Measurements from ENCODE around the gene GREM1.

- no peak for TF ChIP-seq CTCF (conservative IDR thresholded peaks at IDR 0.05; ENCODE audit: low read length)
- TF ChIP-seq EZH2phosphoT487 (IDR thresholded peaks at IDR 0.05; ENCODE audit: borderline replicate concordance): no peak
Measured at GRCh38 chr15:32701863-32702262, 15.9 kb upstream of the GREM1 start.

Measured in Loucy (cell line).